ENCODE measurements around the gene XKR3.

DNA sequence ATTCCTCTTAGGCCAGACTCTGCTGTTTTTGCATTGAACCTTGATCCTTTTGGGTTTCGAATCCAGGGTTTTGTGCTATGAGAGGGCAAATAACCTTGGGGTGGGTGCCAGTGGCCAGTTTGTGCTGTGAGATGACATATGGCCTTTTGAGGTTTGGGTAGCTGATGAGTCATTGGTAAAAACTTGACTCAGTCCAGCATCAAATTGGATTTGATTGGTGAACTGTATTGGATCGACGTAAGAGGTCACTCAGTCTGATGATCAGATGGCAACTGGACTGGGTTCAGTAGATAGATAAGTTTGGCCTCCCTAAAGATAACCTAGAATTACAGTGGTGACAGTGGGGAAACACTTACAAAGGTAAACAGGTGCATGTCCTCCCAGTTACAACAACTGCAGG is 41.0 kb upstream of the XKR3 start:
- TF ChIP-seq, protein P1, sequence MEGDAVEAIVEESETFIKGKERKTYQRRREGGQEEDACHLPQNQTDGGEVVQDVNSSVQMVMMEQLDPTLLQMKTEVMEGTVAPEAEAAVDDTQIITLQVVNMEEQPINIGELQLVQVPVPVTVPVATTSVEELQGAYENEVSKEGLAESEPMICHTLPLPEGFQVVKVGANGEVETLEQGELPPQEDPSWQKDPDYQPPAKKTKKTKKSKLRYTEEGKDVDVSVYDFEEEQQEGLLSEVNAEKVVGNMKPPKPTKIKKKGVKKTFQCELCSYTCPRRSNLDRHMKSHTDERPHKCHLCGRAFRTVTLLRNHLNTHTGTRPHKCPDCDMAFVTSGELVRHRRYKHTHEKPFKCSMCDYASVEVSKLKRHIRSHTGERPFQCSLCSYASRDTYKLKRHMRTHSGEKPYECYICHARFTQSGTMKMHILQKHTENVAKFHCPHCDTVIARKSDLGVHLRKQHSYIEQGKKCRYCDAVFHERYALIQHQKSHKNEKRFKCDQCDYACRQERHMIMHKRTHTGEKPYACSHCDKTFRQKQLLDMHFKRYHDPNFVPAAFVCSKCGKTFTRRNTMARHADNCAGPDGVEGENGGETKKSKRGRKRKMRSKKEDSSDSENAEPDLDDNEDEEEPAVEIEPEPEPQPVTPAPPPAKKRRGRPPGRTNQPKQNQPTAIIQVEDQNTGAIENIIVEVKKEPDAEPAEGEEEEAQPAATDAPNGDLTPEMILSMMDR (IDR thresholded peaks at IDR 0.05; ENCODE audit: low read depth, low read length), result no peak
- TF ChIP-seq EZH2phosphoT487 (IDR thresholded peaks at IDR 0.05; ENCODE audit: low read depth), result no peak
